K562 (cell line): ENCODE measurements around the gene RPP21. TPM values are rescaled to one million over a fixed set of nuclear protein-coding genes. Genes with fewer than 3 reads are reported as not detected.
A peak's percentile ranks its signal among the peaks of the same experiment; 100 is the strongest.

Source experiments
- ATF2 ChIP-seq: sonication (generic); formaldehyde crosslinking; IDR thresholded peaks from 2 replicates; pipeline ENCODE4 v1.8.1; 2022; ENCODE audit warnings: missing genetic modification reagents
- CBFA2T3 ChIP-seq: fragments of 450-650 bp; IDR thresholded peaks from 2 replicates; pipeline ENCODE4 v1.6.1; 2017
- CBX1 ChIP-seq: sonication (generic); IDR thresholded peaks from 2 replicates; pipeline ENCODE4 v1.6.1; 2016; ENCODE audit warnings: antibody characterized with exemption, low read depth, mild to moderate bottlenecking
- ELF2 ChIP-seq: fragments of 250-450 bp; sonication (Bioruptor Pico); IDR thresholded peaks from 2 replicates; pipeline ENCODE4 v1.5.0; 2021; ENCODE audit warnings: mild to moderate bottlenecking
- ELF4 ChIP-seq: fragments of 450-650 bp; formaldehyde crosslinking; IDR thresholded peaks from 2 replicates; pipeline ENCODE4 v1.4.0; 2022; ENCODE audit warnings: missing genetic modification characterization
- ETV6 ChIP-seq, 3 experiments: fragments of 150-350 bp in 1 of 3; sonication (generic) in 1 of 3; formaldehyde crosslinking in 1 of 3; IDR thresholded peaks; 2 replicates each; pipeline versions ENCODE4 v1.6.1 to v1.8.0; 2014 to 2022; ENCODE audit warnings: borderline replicate concordance in 2 of 3, low read depth in 2 of 3, antibody characterized with exemption in 1 of 3, low read length in 1 of 3, mild to moderate bottlenecking in 1 of 3, missing genetic modification reagents in 1 of 3
- FOXA1 ChIP-seq: fragments of 450-650 bp; IDR thresholded peaks from 2 replicates; pipeline ENCODE4 v1.6.1; 2016; ENCODE audit warnings: mild to moderate bottlenecking, borderline replicate concordance
- LARP7 ChIP-seq: fragments of 450-650 bp; IDR thresholded peaks from 2 replicates; pipeline ENCODE4 v1.6.1; 2016
- MBD2 ChIP-seq: sonication (generic); IDR thresholded peaks from 2 replicates; pipeline ENCODE4 v1.6.1; 2016; ENCODE audit warnings: low read depth, borderline replicate concordance
- MXI1 ChIP-seq: IDR thresholded peaks from 2 replicates; pipeline ENCODE4 v1.6.1; 2011; ENCODE audit warnings: low read depth, mild to moderate bottlenecking, improper control_type of control experiment, low read length
- NFRKB ChIP-seq: fragments of 450-650 bp; IDR thresholded peaks from 2 replicates; pipeline ENCODE4 v1.6.1; 2016; ENCODE audit warnings: low read depth
- PPARD ChIP-seq: fragments of 250-450 bp; sonication (Bioruptor Pico); IDR thresholded peaks from 2 replicates; pipeline ENCODE4 v1.8.0; 2022; ENCODE audit warnings: inconsistent platforms, mild to moderate bottlenecking, moderate library complexity
- SAP30 ChIP-seq: fragments of 200-600 bp; sonication (generic); IDR thresholded peaks from 2 replicates; pipeline ENCODE4 v1.6.1; 2012; ENCODE audit warnings: borderline replicate concordance, low read depth, mild to moderate bottlenecking, moderate library complexity, low read length, control low read depth, inconsistent platforms; ENCODE audit not compliant: insufficient read depth, poor library complexity, severe bottlenecking
- TCF3 ChIP-seq: sonication (generic); formaldehyde crosslinking; IDR thresholded peaks from 2 replicates; pipeline ENCODE4 v1.4.0; 2020; ENCODE audit warnings: mild to moderate bottlenecking, missing genetic modification reagents
- THRAP3 ChIP-seq: fragments of 450-650 bp; IDR thresholded peaks from 2 replicates; pipeline ENCODE4 v1.6.1; 2016; ENCODE audit warnings: mild to moderate bottlenecking, inconsistent platforms, borderline replicate concordance
- TRIM28 ChIP-seq: fragments of 450-650 bp; IDR thresholded peaks from 2 replicates; pipeline ENCODE4 v1.6.1; 2017
- ZFP30 ChIP-seq: fragments of 250-450 bp; sonication (Bioruptor Pico); IDR thresholded peaks from 2 replicates; pipeline ENCODE4 v1.8.0; 2022; ENCODE audit warnings: moderate library complexity, mild to moderate bottlenecking, inconsistent platforms, borderline replicate concordance
- ZFX ChIP-seq: sonication (generic); formaldehyde crosslinking; IDR thresholded peaks from 2 replicates; pipeline ENCODE4 v1.8.0; 2022; ENCODE audit warnings: mild to moderate bottlenecking, missing genetic modification reagents, moderate library complexity
- ZNF174 ChIP-seq: fragments of 250-450 bp; sonication (Bioruptor Pico); IDR thresholded peaks from 2 replicates; pipeline ENCODE4 v1.4.0; 2020; ENCODE audit warnings: mild to moderate bottlenecking
- ZNF24 ChIP-seq: fragments of 450-650 bp; IDR thresholded peaks from 2 replicates; pipeline ENCODE4 v1.6.1; 2016
- polyA plus RNA-seq, 8 experiments: library from polyadenylated mRNA; depleted of rRNA in 4 of 8; stranded (reverse) in 5 of 8; unstranded in 3 of 8; fragments of >200 nt; fragmentation: Nextera tagmentation in 2 of 8; fragmentation: Illumina TruSeq in 1 of 8; extraction: Ambion mirVana in 2 of 8; extraction: Trizol in 1 of 8; gene quantifications; 2 replicates each; pipeline versions ENCODE4 v1.2.1 to v1.2.3, GENCODE V29; 2011 to 2014; ENCODE audit warnings: inconsistent platforms in 1 of 8, missing spikeins in 1 of 8
- total RNA-seq, 7 experiments: library from RNA; depleted of rRNA in 6 of 7; stranded (reverse); fragments of >200 nt in 6 of 7; fragmentation: Illumina TruSeq in 2 of 7; extraction: Trizol in 2 of 7; gene quantifications; 2 replicates each; pipeline versions ENCODE4 v1.2.1 to v1.2.3, GENCODE V29; 2011 to 2021; ENCODE audit warnings: low replicate concordance in 1 of 7
- TF ChIP-seq, protein P1 (sequence below): fragments of 250-450 bp; sonication (Bioruptor Pico); IDR thresholded peaks from 2 replicates; pipeline ENCODE4 v1.5.0; 2020; ENCODE audit warnings: mild to moderate bottlenecking
- TF ChIP-seq, protein P2 (sequence below): fragments of 450-650 bp; IDR thresholded peaks from 2 replicates; pipeline ENCODE4 v1.6.1; 2016; ENCODE audit warnings: antibody characterized with exemption
- TF ChIP-seq, protein P3 (sequence below): fragments of 250-450 bp; sonication (Bioruptor Pico); IDR thresholded peaks from 2 replicates; pipeline ENCODE4 v1.9.0; 2021; ENCODE audit warnings: mild to moderate bottlenecking
- TF ChIP-seq, protein P4 (sequence below): fragments of 450-650 bp; IDR thresholded peaks from 2 replicates; pipeline ENCODE4 v1.6.1; 2016; ENCODE audit warnings: borderline replicate concordance

Gene RPP21
- total and polyA plus RNA-seq, 9 of the 15 experiments (the other 6 are each of a cell fraction or from before 2014, with no cell fraction given): 62.1 to 362 (median 166) TPM

- TF ChIP-seq, protein P1, sequence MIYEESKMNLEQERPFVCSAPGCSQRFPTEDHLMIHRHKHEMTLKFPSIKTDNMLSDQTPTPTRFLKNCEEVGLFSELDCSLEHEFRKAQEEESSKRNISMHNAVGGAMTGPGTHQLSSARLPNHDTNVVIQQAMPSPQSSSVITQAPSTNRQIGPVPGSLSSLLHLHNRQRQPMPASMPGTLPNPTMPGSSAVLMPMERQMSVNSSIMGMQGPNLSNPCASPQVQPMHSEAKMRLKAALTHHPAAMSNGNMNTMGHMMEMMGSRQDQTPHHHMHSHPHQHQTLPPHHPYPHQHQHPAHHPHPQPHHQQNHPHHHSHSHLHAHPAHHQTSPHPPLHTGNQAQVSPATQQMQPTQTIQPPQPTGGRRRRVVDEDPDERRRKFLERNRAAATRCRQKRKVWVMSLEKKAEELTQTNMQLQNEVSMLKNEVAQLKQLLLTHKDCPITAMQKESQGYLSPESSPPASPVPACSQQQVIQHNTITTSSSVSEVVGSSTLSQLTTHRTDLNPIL: no peak
- TF ChIP-seq TCF3 (CRISPR knock-in tag) (peak; percentile 78), ELF2 (CRISPR knock-in tag) (no peak), LARP7 (no peak), TRIM28 (0 out of 2 replicates have a peak, but pooled peaks have one; percentile 25), SAP30 (no peak), CBX1 (no peak), ZFP30 (CRISPR knock-in tag) (no peak), FOXA1 (no peak), ETV6 (IDR thresholded peaks at IDR 0.05; ENCODE audit: borderline replicate concordance in 1 of 2, low read depth in 2 of 2, low read length in 1 of 2) (no peak), ETV6 (CRISPR knock-in tag; IDR thresholded peaks at IDR 0.05; ENCODE audit: borderline replicate concordance) (no peak), PPARD (CRISPR knock-in tag) (no peak), MXI1 (no peak), ZNF24 (no peak), ATF2 (CRISPR knock-in tag) (no peak), ELF4 (CRISPR knock-in tag) (no peak), CBFA2T3 (peak; percentile 88), ZFX (CRISPR knock-in tag) (no peak), NFRKB (no peak), THRAP3 (no peak), MBD2 (peak; percentile 39; the same call in 1 of the 2 replicates), ZNF174 (no peak)
- TF ChIP-seq, protein P2, sequence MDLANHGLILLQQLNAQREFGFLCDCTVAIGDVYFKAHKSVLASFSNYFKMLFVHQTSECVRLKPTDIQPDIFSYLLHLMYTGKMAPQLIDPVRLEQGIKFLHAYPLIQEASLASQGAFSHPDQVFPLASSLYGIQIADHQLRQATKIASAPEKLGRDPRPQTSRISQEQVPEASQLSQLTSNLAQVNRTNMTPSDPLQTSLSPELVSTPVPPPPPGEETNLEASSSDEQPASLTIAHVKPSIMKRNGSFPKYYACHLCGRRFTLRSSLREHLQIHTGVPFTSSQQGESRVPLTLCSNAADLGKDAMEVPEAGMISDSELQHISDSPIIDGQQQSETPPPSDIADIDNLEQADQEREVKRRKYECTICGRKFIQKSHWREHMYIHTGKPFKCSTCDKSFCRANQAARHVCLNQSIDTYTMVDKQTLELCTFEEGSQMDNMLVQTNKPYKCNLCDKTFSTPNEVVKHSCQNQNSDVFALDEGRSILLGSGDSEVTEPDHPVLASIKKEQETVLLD: peak; percentile 83; the same call in 1 of the 2 replicates
- TF ChIP-seq, protein P3, sequence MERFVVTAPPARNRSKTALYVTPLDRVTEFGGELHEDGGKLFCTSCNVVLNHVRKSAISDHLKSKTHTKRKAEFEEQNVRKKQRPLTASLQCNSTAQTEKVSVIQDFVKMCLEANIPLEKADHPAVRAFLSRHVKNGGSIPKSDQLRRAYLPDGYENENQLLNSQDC (CRISPR knock-in tag): 0 out of 2 replicates have a peak, but pooled peaks have one; percentile 11
- TF ChIP-seq, protein P4, sequence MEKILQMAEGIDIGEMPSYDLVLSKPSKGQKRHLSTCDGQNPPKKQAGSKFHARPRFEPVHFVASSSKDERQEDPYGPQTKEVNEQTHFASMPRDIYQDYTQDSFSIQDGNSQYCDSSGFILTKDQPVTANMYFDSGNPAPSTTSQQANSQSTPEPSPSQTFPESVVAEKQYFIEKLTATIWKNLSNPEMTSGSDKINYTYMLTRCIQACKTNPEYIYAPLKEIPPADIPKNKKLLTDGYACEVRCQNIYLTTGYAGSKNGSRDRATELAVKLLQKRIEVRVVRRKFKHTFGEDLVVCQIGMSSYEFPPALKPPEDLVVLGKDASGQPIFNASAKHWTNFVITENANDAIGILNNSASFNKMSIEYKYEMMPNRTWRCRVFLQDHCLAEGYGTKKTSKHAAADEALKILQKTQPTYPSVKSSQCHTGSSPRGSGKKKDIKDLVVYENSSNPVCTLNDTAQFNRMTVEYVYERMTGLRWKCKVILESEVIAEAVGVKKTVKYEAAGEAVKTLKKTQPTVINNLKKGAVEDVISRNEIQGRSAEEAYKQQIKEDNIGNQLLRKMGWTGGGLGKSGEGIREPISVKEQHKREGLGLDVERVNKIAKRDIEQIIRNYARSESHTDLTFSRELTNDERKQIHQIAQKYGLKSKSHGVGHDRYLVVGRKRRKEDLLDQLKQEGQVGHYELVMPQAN: no peak
Measured at GRCh38 chr6:30344191-30344867, 627 bp upstream of the RPP21 start (continued).
